A549 (cell line): ENCODE data around the gene TANK. TPM values are rescaled to one million over a fixed set of nuclear protein-coding genes. Genes with fewer than 3 reads are reported as not detected.

Source experiments
- ATAC-seq, 2 experiments: fragments of 200-7000 bp in 1 of 2; fragments of >200 bp in 1 of 2; cut with Nextera tagmentation in 1 of 2; cut with Tn5 transposase in 1 of 2; 3 replicates each; pipeline versions ENCODE4 v1.8.0 to v1.9.1; 2018 to 2020; ENCODE audit warnings: mild to moderate bottlenecking in 1 of 2, moderate library complexity in 1 of 2
- CTCF ChIA-PET: fragments of 300-600 bp; sonication (Branson Sonifier 250); formaldehyde crosslinking; extraction: SDS; loops from one replicate; lab custom pipeline; 2021; ENCODE audit warnings: antibody characterized with exemption, inconsistent platforms; lab: Yijun Ruan, JAX
- POLR2A ChIA-PET: fragments of 350-600 bp; formaldehyde crosslinking; extraction: SDS; loops from one replicate; lab custom pipeline; 2021; ENCODE audit warnings: antibody characterized with exemption, inconsistent platforms; lab: Yijun Ruan, JAX
- DNase-seq, 2 experiments: peaks; one replicate each; pipeline versions ENCODE4 v3.0.0 to v3.0.0-alpha.2; 2011 to 2016; ENCODE audit warnings: low read depth in 1 of 2, low spot score in 1 of 2
- FAIRE-seq: peaks from 2 replicates; lab custom pipeline; 2011; peaks lifted over from hg19 to GRCh38; lab: Jason Lieb, UNC
- H3K27ac ChIP-seq, 2 experiments: fragments of >200 bp; sonication (Bioruptor Twin); formaldehyde crosslinking; 3 replicates each; pipeline ENCODE4 v1.5.1; 2016 to 2017
- H3K4me1 ChIP-seq: fragments of >200 bp; sonication (Bioruptor Twin); formaldehyde crosslinking; 3 replicates; pipeline ENCODE4 v1.6.1; 2016
- H3K4me2 ChIP-seq: fragments of >200 bp; sonication (Bioruptor Twin); formaldehyde crosslinking; 3 replicates; pipeline ENCODE4 v1.6.1; 2016
- H3K4me3 ChIP-seq: fragments of >200 bp; sonication (Bioruptor Twin); formaldehyde crosslinking; 3 replicates; pipeline ENCODE4 v1.5.1; 2016
- H3K9me3 ChIP-seq: fragments of >200 bp; sonication (Bioruptor Twin); formaldehyde crosslinking; 3 replicates; pipeline ENCODE4 v1.6.1; 2016
- CHD2 ChIP-seq: fragments of 150-350 bp; IDR thresholded peaks from 2 replicates; pipeline ENCODE4 v1.6.1; 2014; ENCODE audit warnings: low read length; ENCODE audit not compliant: partially characterized antibody
- FOSL2 ChIP-seq, 2 experiments: fragments of 450-650 bp in 1 of 2; fragments of >200 bp in 1 of 2; sonication (Bioruptor Twin) in 1 of 2; formaldehyde crosslinking; IDR thresholded peaks; 2 replicates each; pipeline versions ENCODE4 v1.5.0 to v1.6.1; 2016 to 2020; ENCODE audit warnings: mild to moderate bottlenecking in 1 of 2, moderate library complexity in 1 of 2
- GATA3 ChIP-seq: IDR thresholded peaks from 2 replicates; pipeline ENCODE4 v1.6.1; 2012; ENCODE audit warnings: borderline replicate concordance
- HDAC2 ChIP-seq: fragments of 200-600 bp; sonication (generic); IDR thresholded peaks from 2 replicates; pipeline ENCODE4 v1.6.1; 2016
- HEYL ChIP-seq: fragments of 250-450 bp; sonication (Bioruptor Pico); IDR thresholded peaks from 2 replicates; pipeline ENCODE4 v1.8.0; 2021; ENCODE audit warnings: mild to moderate bottlenecking, moderate library complexity
- HOXB13 ChIP-seq: fragments of 250-450 bp; sonication (Bioruptor Pico); IDR thresholded peaks from 2 replicates; pipeline ENCODE4 v1.5.0; 2020; ENCODE audit warnings: low read depth, mild to moderate bottlenecking, moderate library complexity
- HOXB5 ChIP-seq: fragments of 250-450 bp; sonication (Bioruptor Pico); IDR thresholded peaks from 2 replicates; pipeline ENCODE4 v1.5.0; 2020; ENCODE audit warnings: mild to moderate bottlenecking, moderate library complexity
- JUNB ChIP-seq: fragments of >200 bp; sonication (Bioruptor Twin); formaldehyde crosslinking; IDR thresholded peaks from 2 replicates; pipeline ENCODE4 v1.6.1; 2016
- KDM5A ChIP-seq: fragments of 200-600 bp; sonication (generic); IDR thresholded peaks from 2 replicates; pipeline ENCODE4 v1.6.1; 2016; ENCODE audit warnings: antibody characterized with exemption, mild to moderate bottlenecking
- MAFK ChIP-seq: fragments of 450-650 bp; IDR thresholded peaks from 2 replicates; pipeline ENCODE4 v1.6.1; 2014; ENCODE audit not compliant: partially characterized antibody
- MAZ ChIP-seq: fragments of 150-350 bp; IDR thresholded peaks from 2 replicates; pipeline ENCODE4 v1.6.1; 2014; ENCODE audit warnings: antibody characterized with exemption, low read depth, low read length, borderline replicate concordance
- POLR2A ChIP-seq: IDR thresholded peaks from 2 replicates; pipeline ENCODE4 v1.6.1; 2012; ENCODE audit warnings: mild to moderate bottlenecking, low read length
- POLR2AphosphoS2 ChIP-seq: conservative IDR thresholded peaks from 2 replicates; pipeline ENCODE4 v1.6.1; 2012; ENCODE audit warnings: low read length, improper control_type of control experiment, inconsistent platforms
- RNF2 ChIP-seq: fragments of 200-600 bp; sonication (generic); IDR thresholded peaks from 2 replicates; pipeline ENCODE4 v1.6.1; 2016; ENCODE audit warnings: low read depth, mild to moderate bottlenecking, antibody characterized with exemption, moderate library complexity, borderline replicate concordance
- TFCP2L1 ChIP-seq: fragments of 250-450 bp; sonication (Bioruptor Pico); IDR thresholded peaks from 2 replicates; pipeline ENCODE4 v1.5.0; 2021; ENCODE audit warnings: mild to moderate bottlenecking
- WGBS: methylation state at CpG from one replicate; pipeline ENCODE4 v1.1.6; 2017; ENCODE audit errors: missing lambda C conversion rate; 5-methylcytosine and 5-hydroxymethylcytosine counted together
- polyA plus RNA-seq, 4 experiments: library from polyadenylated mRNA; depleted of rRNA in 3 of 4; stranded (reverse); fragments of >200 nt; fragmentation: RNase III in 1 of 4; extraction: RNeasy Plus Mini Kit Qiagen cat#74134 plus additional on column Dnase treatment in 1 of 4; gene quantifications; 2 replicates in 3 of 4; 3 replicates in 1 of 4; pipeline ENCODE4 v1.2.3, GENCODE V29; 2011 to 2017
- TF ChIP-seq, protein P1 (sequence below): fragments of 250-450 bp; sonication (Bioruptor Pico); IDR thresholded peaks from 2 replicates; pipeline ENCODE4 v1.5.0; 2021; ENCODE audit warnings: mild to moderate bottlenecking, moderate library complexity, borderline replicate concordance
- TF ChIP-seq, protein P2 (sequence below): IDR thresholded peaks from 2 replicates; pipeline ENCODE4 v1.6.1; 2012
- TF ChIP-seq, protein P3 (sequence below): fragments of 150-350 bp; IDR thresholded peaks from 2 replicates; pipeline ENCODE4 v1.6.1; 2014; ENCODE audit warnings: low read depth, mild to moderate bottlenecking, low read length
- TF ChIP-seq, protein P4 (sequence below): IDR thresholded peaks from 2 replicates; pipeline ENCODE4 v1.6.1; 2012
- TF ChIP-seq, protein P5 (sequence below): fragments of 200-600 bp; sonication (generic); IDR thresholded peaks from 2 replicates; pipeline ENCODE4 v1.6.1; 2016; ENCODE audit warnings: antibody characterized with exemption, mild to moderate bottlenecking, moderate library complexity

Gene TANK
- polyA plus RNA-seq, 2 of the 4 experiments (the other 2 are of a cell fraction): 59.6 to 76.3 TPM

DNA sequence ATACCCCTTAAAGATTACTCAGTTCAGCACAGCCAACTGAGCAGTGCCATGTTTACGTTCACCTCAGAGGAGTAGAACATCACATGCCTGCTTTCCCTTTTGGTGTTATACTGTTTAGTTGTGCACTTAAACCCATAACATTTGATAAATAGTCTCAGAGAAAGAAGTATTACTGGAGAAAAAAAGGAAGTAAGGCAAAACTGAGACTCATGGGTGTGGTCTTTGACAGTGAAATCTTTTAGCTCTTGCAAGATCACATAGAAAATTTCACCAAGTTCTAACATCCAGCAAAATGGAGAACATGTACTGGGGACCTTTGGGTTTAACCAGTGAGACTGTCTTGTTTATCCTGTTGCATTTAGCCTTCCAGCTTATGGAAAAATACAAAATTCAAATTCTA lies 5.6 kb downstream of the TANK start (continued):
- TF ChIP-seq, protein P1, sequence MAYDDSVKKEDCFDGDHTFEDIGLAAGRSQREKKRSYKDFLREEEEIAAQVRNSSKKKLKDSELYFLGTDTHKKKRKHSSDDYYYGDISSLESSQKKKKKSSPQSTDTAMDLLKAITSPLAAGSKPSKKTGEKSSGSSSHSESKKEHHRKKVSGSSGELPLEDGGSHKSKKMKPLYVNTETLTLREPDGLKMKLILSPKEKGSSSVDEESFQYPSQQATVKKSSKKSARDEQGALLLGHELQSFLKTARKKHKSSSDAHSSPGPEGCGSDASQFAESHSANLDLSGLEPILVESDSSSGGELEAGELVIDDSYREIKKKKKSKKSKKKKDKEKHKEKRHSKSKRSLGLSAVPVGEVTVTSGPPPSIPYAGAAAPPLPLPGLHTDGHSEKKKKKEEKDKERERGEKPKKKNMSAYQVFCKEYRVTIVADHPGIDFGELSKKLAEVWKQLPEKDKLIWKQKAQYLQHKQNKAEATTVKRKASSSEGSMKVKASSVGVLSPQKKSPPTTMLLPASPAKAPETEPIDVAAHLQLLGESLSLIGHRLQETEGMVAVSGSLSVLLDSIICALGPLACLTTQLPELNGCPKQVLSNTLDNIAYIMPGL (CRISPR knock-in tag): no peak
- TF ChIP-seq CHD2: no peak

DNA sequence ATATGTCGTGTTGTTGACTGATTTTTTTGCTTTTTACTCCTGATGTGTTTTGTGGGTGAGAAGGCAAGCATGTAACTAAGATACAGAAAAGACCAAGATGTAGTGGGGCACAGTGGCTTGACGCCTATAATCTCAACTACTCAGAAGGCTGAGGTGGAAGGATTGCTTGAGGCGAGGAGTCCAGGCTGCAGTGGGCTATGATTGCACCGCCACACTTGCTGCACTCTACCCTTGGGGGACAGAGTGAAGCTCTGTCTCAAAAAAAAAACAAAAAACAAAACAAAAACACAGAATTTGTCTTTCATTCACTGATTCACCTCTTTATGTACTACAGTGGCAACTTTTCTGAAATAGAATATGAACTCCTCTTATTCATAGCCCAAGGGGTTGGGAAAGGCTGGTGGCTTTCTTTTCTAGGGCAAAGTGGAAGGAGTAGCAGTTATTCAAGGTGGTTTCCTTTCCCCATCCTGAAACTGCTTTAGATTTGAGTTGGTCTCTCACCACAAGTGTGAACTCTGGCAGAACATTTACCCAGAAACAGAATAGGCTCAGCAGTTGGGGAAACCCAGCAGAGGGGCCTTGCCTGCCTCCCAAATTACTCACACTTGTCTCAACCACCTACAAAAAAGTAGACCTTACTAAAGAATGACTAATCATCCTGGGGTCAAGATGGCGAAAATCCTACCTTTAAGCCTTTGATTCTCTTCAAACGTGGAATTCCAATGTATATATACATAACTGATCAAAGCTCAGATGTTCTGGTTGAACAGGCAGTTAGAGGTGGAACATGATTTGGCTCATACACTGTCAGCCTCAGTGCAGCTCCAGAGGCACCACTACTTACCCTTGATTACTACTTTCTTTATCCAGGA lies 6.5 kb downstream of the TANK start:
- TF ChIP-seq HOXB5 (CRISPR knock-in tag) (no peak), POLR2AphosphoS2 (0 out of 2 replicates have a peak, but pooled peaks have one; percentile 49)
- TF ChIP-seq, protein P2, sequence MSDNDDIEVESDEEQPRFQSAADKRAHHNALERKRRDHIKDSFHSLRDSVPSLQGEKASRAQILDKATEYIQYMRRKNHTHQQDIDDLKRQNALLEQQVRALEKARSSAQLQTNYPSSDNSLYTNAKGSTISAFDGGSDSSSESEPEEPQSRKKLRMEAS: no peak
- TF ChIP-seq, all 56 proteins: peak for 1
- H3K4me3 ChIP-seq: no peak overlapping the region
- H3K4me2 ChIP-seq: no peak overlapping the region
- WGBS: 91% methylated on average over 6 of the region's 6 CpGs
- peaks cover 34% of the 10 kb centered on the region; the same call in 2 of the 3 replicates for H3K4me1 ChIP-seq
- H3K27ac ChIP-seq: no peak overlapping the region
- ChIA-PET POLR2A (no interaction called here), CTCF (no interaction called here)
- DNase-seq (no peak), FAIRE-seq (no peak), ATAC-seq (no peak)
- H3K9me3 ChIP-seq: no peaks in the 10 kb centered on the region

DNA sequence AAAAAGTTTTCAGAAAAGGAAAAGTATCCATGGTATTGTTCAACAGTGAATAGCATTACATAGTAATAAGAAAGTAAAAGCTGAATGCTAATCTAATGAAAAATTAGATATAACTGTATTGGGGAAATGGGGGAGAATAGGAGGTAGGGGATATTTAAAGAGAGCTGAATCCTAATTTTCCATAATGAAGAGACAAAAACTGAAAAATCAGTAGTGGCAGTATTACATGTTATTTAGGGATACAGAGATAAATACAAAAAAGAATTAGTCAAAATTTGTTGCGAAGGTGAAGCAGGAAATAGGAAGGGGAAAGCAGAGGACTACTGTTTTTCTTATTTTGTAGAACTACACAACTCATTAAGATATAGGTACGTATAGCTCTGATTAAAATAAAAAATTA lies 9.1 kb downstream of the TANK start:
- H3K27ac ChIP-seq: no peak overlapping the region
- ATAC-seq (no peak), DNase-seq (no peak)
- CTCF ChIA-PET: interaction anchor here (0.7 kb wide), 1 partner anchor 106 kb away, joined by 3 read pairs; no protein-coding TSS in a partner anchor
- no peak overlapping the region for H3K4me2 ChIP-seq
- no peak overlapping the region for H3K4me3 ChIP-seq
- POLR2A ChIA-PET: no interaction called here
- peaks cover 17% of the 10 kb centered on the region; the same call in 2 of the 3 replicates for H3K4me1 ChIP-seq
- H3K9me3 ChIP-seq: no peaks in the 10 kb centered on the region
- TF ChIP-seq POLR2A: no peak
- TF ChIP-seq MAZ: no peak
- no peak for TF ChIP-seq GATA3
- no peak for TF ChIP-seq FOSL2 (IDR thresholded peaks at IDR 0.05)
- no peak for TF ChIP-seq FOSL2 (CRISPR knock-in tag; IDR thresholded peaks at IDR 0.05)
- no peak for TF ChIP-seq MAFK
- TF ChIP-seq KDM5A: no peak
- no peak for TF ChIP-seq TFCP2L1 (CRISPR knock-in tag)
- no peak for TF ChIP-seq HOXB13 (CRISPR knock-in tag)
- no peak for TF ChIP-seq JUNB
- TF ChIP-seq HEYL: no peak
- TF ChIP-seq, protein P3, sequence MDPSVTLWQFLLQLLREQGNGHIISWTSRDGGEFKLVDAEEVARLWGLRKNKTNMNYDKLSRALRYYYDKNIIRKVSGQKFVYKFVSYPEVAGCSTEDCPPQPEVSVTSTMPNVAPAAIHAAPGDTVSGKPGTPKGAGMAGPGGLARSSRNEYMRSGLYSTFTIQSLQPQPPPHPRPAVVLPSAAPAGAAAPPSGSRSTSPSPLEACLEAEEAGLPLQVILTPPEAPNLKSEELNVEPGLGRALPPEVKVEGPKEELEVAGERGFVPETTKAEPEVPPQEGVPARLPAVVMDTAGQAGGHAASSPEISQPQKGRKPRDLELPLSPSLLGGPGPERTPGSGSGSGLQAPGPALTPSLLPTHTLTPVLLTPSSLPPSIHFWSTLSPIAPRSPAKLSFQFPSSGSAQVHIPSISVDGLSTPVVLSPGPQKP: no peak
- TF ChIP-seq HDAC2: no peak
- no peak for TF ChIP-seq POLR2AphosphoS2
- no peak for TF ChIP-seq RNF2
- TF ChIP-seq, protein P4, sequence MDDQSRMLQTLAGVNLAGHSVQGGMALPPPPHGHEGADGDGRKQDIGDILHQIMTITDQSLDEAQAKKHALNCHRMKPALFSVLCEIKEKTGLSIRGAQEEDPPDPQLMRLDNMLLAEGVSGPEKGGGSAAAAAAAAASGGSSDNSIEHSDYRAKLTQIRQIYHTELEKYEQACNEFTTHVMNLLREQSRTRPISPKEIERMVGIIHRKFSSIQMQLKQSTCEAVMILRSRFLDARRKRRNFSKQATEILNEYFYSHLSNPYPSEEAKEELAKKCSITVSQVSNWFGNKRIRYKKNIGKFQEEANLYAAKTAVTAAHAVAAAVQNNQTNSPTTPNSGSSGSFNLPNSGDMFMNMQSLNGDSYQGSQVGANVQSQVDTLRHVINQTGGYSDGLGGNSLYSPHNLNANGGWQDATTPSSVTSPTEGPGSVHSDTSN: no peak
- TF ChIP-seq, protein P5, sequence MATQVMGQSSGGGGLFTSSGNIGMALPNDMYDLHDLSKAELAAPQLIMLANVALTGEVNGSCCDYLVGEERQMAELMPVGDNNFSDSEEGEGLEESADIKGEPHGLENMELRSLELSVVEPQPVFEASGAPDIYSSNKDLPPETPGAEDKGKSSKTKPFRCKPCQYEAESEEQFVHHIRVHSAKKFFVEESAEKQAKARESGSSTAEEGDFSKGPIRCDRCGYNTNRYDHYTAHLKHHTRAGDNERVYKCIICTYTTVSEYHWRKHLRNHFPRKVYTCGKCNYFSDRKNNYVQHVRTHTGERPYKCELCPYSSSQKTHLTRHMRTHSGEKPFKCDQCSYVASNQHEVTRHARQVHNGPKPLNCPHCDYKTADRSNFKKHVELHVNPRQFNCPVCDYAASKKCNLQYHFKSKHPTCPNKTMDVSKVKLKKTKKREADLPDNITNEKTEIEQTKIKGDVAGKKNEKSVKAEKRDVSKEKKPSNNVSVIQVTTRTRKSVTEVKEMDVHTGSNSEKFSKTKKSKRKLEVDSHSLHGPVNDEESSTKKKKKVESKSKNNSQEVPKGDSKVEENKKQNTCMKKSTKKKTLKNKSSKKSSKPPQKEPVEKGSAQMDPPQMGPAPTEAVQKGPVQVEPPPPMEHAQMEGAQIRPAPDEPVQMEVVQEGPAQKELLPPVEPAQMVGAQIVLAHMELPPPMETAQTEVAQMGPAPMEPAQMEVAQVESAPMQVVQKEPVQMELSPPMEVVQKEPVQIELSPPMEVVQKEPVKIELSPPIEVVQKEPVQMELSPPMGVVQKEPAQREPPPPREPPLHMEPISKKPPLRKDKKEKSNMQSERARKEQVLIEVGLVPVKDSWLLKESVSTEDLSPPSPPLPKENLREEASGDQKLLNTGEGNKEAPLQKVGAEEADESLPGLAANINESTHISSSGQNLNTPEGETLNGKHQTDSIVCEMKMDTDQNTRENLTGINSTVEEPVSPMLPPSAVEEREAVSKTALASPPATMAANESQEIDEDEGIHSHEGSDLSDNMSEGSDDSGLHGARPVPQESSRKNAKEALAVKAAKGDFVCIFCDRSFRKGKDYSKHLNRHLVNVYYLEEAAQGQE: no peak
- TF ChIP-seq, all 56 proteins: peak for 0
- no peak for FAIRE-seq
- WGBS: 92% methylated on average over 2 of the region's 2 CpGs
